Endothelial cell of umbilical vein (primary cell): Measurements from ENCODE around the gene NHS. TPM values are rescaled to one million over a fixed set of nuclear protein-coding genes. Genes with fewer than 3 reads are reported as not detected.
A peak's percentile ranks its signal among the peaks of the same experiment; 100 is the strongest.

Source experiments
- BruUV-seq: library from RNA; stranded (reverse); fragments of 400-500 nt; replicated peaks from 2 replicates; lab custom pipeline; 2021; lab: Mats Ljungman, UMichigan
- CTCF ChIA-PET: fragments of 300-600, 350-600 bp; sonication (Branson Sonifier 250); formaldehyde crosslinking; loops from one replicate; lab custom pipeline; 2021; ENCODE audit warnings: antibody characterized with exemption, inconsistent platforms; lab: Charles Lee
- POLR2A ChIA-PET: fragments of 300-600, 350-600 bp; sonication (Branson Sonifier 250); formaldehyde crosslinking; loops from one replicate; lab custom pipeline; 2021; ENCODE audit warnings: antibody characterized with exemption, inconsistent platforms; lab: Charles Lee
- DNase-seq: peaks from one replicate; pipeline ENCODE4 v3.0.0-alpha.2; 2011; ENCODE audit warnings: low read depth, low spot score
- FAIRE-seq: peaks from 2 replicates; lab custom pipeline; 2011; peaks lifted over from hg19 to GRCh38; lab: Jason Lieb, UNC
- H2AFZ ChIP-seq: 2 replicates; pipeline ENCODE4 v1.6.0; 2012; ENCODE audit warnings: low read depth, low read length, control low read depth, inconsistent platforms
- H3K27ac ChIP-seq: 2 replicates; pipeline ENCODE4 v1.5.1; 2011; ENCODE audit warnings: low read depth, mild to moderate bottlenecking, control low read depth, low read length, moderate library complexity; ENCODE audit not compliant: insufficient read depth
- H3K27me3 ChIP-seq, 2 experiments: 2 replicates each; pipeline versions ENCODE4 v1.6.0 to v1.6.1; 2011; ENCODE audit warnings: low read length in 2 of 2, mixed read lengths in 1 of 2; ENCODE audit not compliant: control insufficient read depth in 2 of 2, insufficient read depth in 2 of 2
- H3K36me3 ChIP-seq, 2 experiments: 2 replicates in 1 of 2; 3 replicates in 1 of 2; pipeline ENCODE4 v1.5.1; 2011; ENCODE audit warnings: low read length in 2 of 2, mild to moderate bottlenecking in 1 of 2, moderate library complexity in 1 of 2; ENCODE audit not compliant: control insufficient read depth in 2 of 2, insufficient read depth in 2 of 2; ENCODE audit errors: extremely low read depth in 1 of 2
- H3K4me1 ChIP-seq: 3 replicates; pipeline ENCODE4 v1.5.1; 2011; ENCODE audit warnings: mild to moderate bottlenecking, low read length; ENCODE audit not compliant: control insufficient read depth, insufficient read depth; ENCODE audit errors: extremely low read depth
- H3K4me2 ChIP-seq: 2 replicates; pipeline ENCODE4 v1.6.1; 2011; ENCODE audit warnings: low read length, control low read depth, mixed read lengths; ENCODE audit not compliant: insufficient read depth
- H3K4me3 ChIP-seq, 3 experiments: fragments of 200-600 bp in 1 of 3; sonication (generic), shearing (Covaris generic) in 1 of 3; replicated peaks in 1 of 3; 2 replicates each; pipeline ENCODE4 v1.5.1; 2011 to 2016; ENCODE audit warnings: control low read depth in 3 of 3, low read length in 3 of 3, mild to moderate bottlenecking in 2 of 3, inconsistent platforms in 1 of 3, low read depth in 1 of 3, moderate library complexity in 1 of 3; ENCODE audit not compliant: insufficient read depth in 1 of 3
- H3K79me2 ChIP-seq: 2 replicates; pipeline ENCODE4 v1.6.0; 2012; ENCODE audit warnings: low read length, inconsistent platforms; ENCODE audit not compliant: control insufficient read depth, insufficient read depth
- H3K9ac ChIP-seq: replicated peaks from 2 replicates; pipeline ENCODE3; 2011; ENCODE audit warnings: low read length, control low read depth; ENCODE audit not compliant: insufficient read depth; ENCODE audit errors: extremely low read depth
- H3K9me1 ChIP-seq: replicated peaks from 3 replicates; pipeline ENCODE4 v1.6.0; 2011; ENCODE audit warnings: mild to moderate bottlenecking, low read length; ENCODE audit not compliant: control insufficient read depth, insufficient read depth; ENCODE audit errors: extremely low read depth
- H3K9me3 ChIP-seq: replicated peaks from 2 replicates; pipeline ENCODE4 v1.5.1; 2012; ENCODE audit warnings: low read length, inconsistent platforms; ENCODE audit not compliant: control insufficient read depth, insufficient read depth
- H4K20me1 ChIP-seq: replicated peaks from 2 replicates; pipeline ENCODE3; 2011; ENCODE audit warnings: mild to moderate bottlenecking, low read length; ENCODE audit not compliant: control insufficient read depth, insufficient read depth; ENCODE audit errors: extremely low read depth
- EZH2 ChIP-seq: IDR thresholded peaks from 2 replicates; pipeline ENCODE4 v1.6.1; 2012; ENCODE audit warnings: borderline replicate concordance, low read depth, mild to moderate bottlenecking, moderate library complexity, low read length, inconsistent platforms; ENCODE audit not compliant: severe bottlenecking
- FOS ChIP-seq: IDR thresholded peaks from 2 replicates; pipeline ENCODE4 v1.6.1; 2011; ENCODE audit warnings: mild to moderate bottlenecking, low read length, moderate library complexity, borderline replicate concordance; ENCODE audit not compliant: insufficient read depth
- GATA2 ChIP-seq: IDR thresholded peaks from 2 replicates; pipeline ENCODE4 v1.7.0; 2011; ENCODE audit warnings: low read depth, mild to moderate bottlenecking, moderate library complexity, mixed read lengths, low read length; ENCODE audit not compliant: insufficient read length, insufficient read depth
- JUN ChIP-seq: IDR thresholded peaks from 2 replicates; pipeline ENCODE4 v1.6.1; 2011; ENCODE audit warnings: borderline replicate concordance, low read depth; ENCODE audit not compliant: insufficient read length, insufficient read depth
- MYC ChIP-seq: IDR thresholded peaks from one replicate; pipeline ENCODE4 v1.6.1; 2011; ENCODE audit warnings: mild to moderate bottlenecking, low read depth, low read length
- POLR2A ChIP-seq: IDR thresholded peaks from 2 replicates; pipeline ENCODE4 v1.6.1; 2012; ENCODE audit warnings: low read depth, mild to moderate bottlenecking, control low read depth, low read length
- POLR2AphosphoS5 ChIP-seq: IDR thresholded peaks from 2 replicates; pipeline ENCODE4 v1.6.1; 2012; ENCODE audit warnings: low read depth, mild to moderate bottlenecking, control low read depth, low read length, moderate library complexity; ENCODE audit not compliant: insufficient read depth
- dilution Hi-C: fragments of 300-500 bp; cut with MboI; formaldehyde crosslinking; loops from one replicate; pipeline ENCODE4 v1.15.0; 2019; ENCODE audit warnings: low sequenced_read_pairs; ENCODE audit not compliant: extremely low pct_ligation_motif_present
- intact Hi-C: fragments of 100-400 bp; cut with micrococcal nuclease; formaldehyde crosslinking; loops from one replicate; pipeline ENCODE4 v1.10.0; 2022
- polyA plus RNA-seq, 4 experiments: library from polyadenylated mRNA; depleted of rRNA in 3 of 4; stranded (reverse) in 3 of 4; unstranded in 1 of 4; fragments of >200 nt; gene quantifications; 2 replicates each; pipeline versions ENCODE4 v1.2.1 to v1.2.3, GENCODE V29; 2011 to 2012; ENCODE audit warnings: missing spikeins in 1 of 4
- total RNA-seq: library from RNA; stranded (reverse); gene quantifications from 2 replicates; pipeline ENCODE4 v1.2.3, GENCODE V29; 2021
- TF ChIP-seq, protein P1 (sequence below): IDR thresholded peaks from 2 replicates; pipeline ENCODE4 v1.6.1; 2011; ENCODE audit not compliant: insufficient read depth, insufficient read length
- TF ChIP-seq, protein P2 (sequence below), 2 donors: IDR thresholded peaks; 1 replicate in 1 of 2; 2 replicates in 1 of 2; pipeline ENCODE4 v1.5.1; 2011; ENCODE audit warnings: low read length in 2 of 2, mild to moderate bottlenecking in 2 of 2, moderate library complexity in 2 of 2, control low read depth in 1 of 2, inconsistent platforms in 1 of 2, low read depth in 1 of 2; ENCODE audit not compliant: insufficient read depth in 1 of 2; ENCODE audit errors: extremely low read depth in 1 of 2

Gene NHS
- total and polyA plus RNA-seq, 2 donors (not counting 3 experiments of a cell fraction or from before 2014, with no cell fraction given): 0.07 to 0.46 TPM

DNA sequence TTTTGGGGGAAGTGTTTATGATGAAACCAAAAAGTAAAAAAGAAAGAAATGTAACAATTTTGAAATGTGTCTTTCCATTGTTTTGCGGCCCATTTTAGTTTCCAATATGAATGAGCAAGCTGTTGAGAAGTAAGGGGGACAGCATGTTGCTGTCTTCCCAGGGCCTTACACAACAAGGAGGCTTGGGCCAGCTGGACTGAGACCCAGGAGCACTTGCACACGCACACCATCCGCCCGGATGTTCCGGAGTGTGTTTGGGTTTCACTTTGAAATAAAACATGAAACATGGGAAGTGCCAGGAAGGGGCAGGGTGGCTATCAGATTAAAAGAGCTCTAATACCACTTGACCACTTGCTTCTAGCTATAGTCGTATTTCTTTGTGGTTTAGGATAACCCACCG lies 144.4 kb downstream of the NHS start:
- FAIRE-seq (no peak), DNase-seq (peak; percentile 29)
- no peaks in the 10 kb centered on the region for H4K20me1 ChIP-seq
- no peaks in the 10 kb centered on the region for H3K36me3 ChIP-seq
- intact Hi-C loops (no loop called here), dilution Hi-C loops (no loop called here)
- H3K9me3 ChIP-seq: no peaks in the 10 kb centered on the region
- no peak overlapping the region for H3K4me2 ChIP-seq
- ChIA-PET CTCF (no interaction called here), POLR2A (no interaction called here)
- no peaks in the 10 kb centered on the region for H3K9me1 ChIP-seq
- H3K4me1 ChIP-seq: no peaks in the 10 kb centered on the region
- BruUV-seq: no TSS peak
- no peak overlapping the region for H3K9ac ChIP-seq
- H2AFZ ChIP-seq: no peak overlapping the region
- TF ChIP-seq MYC (no peak), POLR2A (no peak), EZH2 (no peak), JUN (no peak)
- TF ChIP-seq, protein P1, sequence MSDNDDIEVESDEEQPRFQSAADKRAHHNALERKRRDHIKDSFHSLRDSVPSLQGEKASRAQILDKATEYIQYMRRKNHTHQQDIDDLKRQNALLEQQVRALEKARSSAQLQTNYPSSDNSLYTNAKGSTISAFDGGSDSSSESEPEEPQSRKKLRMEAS: no peak
- no peaks in the 10 kb centered on the region for H3K27me3 ChIP-seq
- H3K27ac ChIP-seq: no peak overlapping the region
- no peaks in the 10 kb centered on the region for H3K79me2 ChIP-seq
- no peak overlapping the region for H3K4me3 ChIP-seq

DNA sequence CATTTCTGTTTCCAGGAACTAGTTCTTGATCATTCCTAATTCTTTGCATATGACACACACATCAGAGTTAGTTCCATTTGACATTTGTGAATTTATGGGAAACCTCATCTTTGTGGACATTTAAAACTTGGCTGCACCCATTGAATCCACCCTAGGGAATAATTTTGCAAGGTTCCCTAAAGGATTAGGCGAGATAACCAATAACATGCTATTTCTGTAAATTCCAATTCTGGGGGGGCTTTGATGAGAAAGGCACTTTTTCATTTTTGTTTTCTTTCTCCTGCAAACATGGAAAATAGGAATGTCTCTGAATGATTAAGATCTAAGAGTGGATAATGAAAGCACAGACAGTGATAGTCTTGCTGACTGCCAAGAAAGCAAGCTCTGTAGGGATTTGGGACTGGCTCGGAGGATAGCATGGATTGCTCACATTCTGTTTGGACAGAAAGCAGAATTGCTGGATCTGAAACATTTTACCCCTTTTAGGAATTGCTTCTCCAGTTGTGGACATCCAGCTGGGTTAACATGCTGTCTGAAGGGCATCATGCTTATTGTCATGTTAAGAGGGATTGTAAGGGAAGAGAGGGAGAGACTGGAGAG lies 145.1 kb downstream of the NHS start:
- Histone ChIP-seq H3K9me3 (no peaks in the 10 kb centered on the region), H3K9ac (no peak overlapping the region), H2AFZ (no peak overlapping the region), H3K9me1 (no peaks in the 10 kb centered on the region), H3K36me3 (no peaks in the 10 kb centered on the region), H3K4me1 (no peaks in the 10 kb centered on the region), H3K4me3 (no peak overlapping the region), H3K4me2 (no peak overlapping the region), H3K79me2 (no peaks in the 10 kb centered on the region), H3K27ac (no peak overlapping the region), H4K20me1 (no peaks in the 10 kb centered on the region), H3K27me3 (no peaks in the 10 kb centered on the region)
- DNase-seq (no peak), FAIRE-seq (no peak)
- POLR2A ChIA-PET: no interaction called here
- BruUV-seq: no TSS peak
- dilution Hi-C loops (no loop called here), intact Hi-C loops (loop anchor here (5.0 kb wide), 1 partner anchor 143 kb away; the partner anchor contains the start of gene NHS)
- TF ChIP-seq GATA2 (no peak), FOS (no peak), EZH2 (no peak), POLR2AphosphoS5 (no peak), JUN (no peak), POLR2A (no peak)
- TF ChIP-seq, protein P1: no peak
- TF ChIP-seq, protein P2, sequence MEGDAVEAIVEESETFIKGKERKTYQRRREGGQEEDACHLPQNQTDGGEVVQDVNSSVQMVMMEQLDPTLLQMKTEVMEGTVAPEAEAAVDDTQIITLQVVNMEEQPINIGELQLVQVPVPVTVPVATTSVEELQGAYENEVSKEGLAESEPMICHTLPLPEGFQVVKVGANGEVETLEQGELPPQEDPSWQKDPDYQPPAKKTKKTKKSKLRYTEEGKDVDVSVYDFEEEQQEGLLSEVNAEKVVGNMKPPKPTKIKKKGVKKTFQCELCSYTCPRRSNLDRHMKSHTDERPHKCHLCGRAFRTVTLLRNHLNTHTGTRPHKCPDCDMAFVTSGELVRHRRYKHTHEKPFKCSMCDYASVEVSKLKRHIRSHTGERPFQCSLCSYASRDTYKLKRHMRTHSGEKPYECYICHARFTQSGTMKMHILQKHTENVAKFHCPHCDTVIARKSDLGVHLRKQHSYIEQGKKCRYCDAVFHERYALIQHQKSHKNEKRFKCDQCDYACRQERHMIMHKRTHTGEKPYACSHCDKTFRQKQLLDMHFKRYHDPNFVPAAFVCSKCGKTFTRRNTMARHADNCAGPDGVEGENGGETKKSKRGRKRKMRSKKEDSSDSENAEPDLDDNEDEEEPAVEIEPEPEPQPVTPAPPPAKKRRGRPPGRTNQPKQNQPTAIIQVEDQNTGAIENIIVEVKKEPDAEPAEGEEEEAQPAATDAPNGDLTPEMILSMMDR (IDR thresholded peaks at IDR 0.05; ENCODE audit: extremely low read depth in 1 of 2, insufficient read depth in 1 of 2, low read depth in 1 of 2, low read length in 2 of 2): no peak
- CTCF ChIA-PET: no interaction called here
